SKM-1 treated with dmso at 0.1 percent for 144 hours (cell line): Measurements from ENCODE around the gene ACAT2.
"Not testable (repeated sequence)": the region's sequence is repeated elsewhere in the genome, so short reads cannot be mapped to it uniquely, and the experiment has no call there.

Source experiments
- DNase-seq: peaks from one replicate; lab custom pipeline; 2025; ENCODE audit not compliant: unreplicated experiment; lab: John Stamatoyannopoulos, UW

The ACAT2 gene

DNA sequence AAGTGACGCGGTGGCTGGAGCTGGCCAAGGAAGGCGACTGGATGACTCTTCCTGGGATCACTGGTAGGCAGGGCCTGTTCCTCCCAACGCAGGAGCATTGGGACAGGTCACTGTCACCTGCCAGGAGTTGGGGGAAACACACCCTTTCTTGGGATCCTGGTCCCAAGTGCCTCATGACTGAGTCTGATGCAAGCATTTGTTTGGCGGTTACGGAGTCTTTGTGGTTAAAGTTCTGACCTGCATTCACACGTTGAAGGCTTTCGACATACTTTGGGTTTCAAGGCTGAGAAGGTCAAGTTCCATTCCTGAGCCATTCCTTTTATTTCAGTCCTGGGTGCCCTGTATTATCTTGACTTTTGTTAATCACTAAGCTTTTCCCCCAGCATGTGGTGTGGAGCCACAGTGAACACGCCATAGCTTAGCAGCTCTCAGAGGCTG is 44.2 kb downstream of the ACAT2 start:
- DNase-seq, result peak; percentile 81

DNA sequence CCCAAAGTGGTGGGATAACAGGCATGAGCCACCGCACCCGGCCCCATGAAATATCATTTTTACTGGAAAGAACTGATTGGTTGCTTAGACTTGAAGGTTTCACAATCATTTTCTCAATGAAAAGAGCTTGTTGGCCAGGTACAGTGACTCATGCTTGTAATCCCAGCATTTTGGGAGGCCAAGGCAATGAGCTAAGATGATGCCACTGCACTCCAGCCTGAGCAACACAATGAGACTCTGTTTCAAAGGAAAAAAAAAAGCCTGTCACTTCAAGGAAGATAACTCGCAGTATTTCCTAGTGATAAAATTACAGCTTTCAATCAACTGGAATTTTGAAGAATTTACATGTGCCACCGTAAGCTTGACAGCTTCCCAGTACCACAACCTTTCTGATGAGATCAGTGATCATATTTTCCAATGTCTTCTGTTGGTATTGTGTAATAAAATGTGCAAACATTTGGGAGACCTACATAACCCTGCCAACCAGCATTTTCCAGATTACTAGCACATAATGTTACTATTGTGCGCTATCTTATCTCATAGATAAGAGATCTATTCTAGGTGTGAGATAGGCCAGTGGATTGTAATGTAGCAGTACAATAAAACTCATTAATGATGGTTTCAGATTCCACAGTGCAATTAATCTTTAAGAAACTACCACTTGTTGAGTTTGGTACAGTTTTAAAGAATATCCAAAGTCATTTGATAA is 45.5 kb downstream of the ACAT2 start:
- DNase-seq, result no peak

DNA sequence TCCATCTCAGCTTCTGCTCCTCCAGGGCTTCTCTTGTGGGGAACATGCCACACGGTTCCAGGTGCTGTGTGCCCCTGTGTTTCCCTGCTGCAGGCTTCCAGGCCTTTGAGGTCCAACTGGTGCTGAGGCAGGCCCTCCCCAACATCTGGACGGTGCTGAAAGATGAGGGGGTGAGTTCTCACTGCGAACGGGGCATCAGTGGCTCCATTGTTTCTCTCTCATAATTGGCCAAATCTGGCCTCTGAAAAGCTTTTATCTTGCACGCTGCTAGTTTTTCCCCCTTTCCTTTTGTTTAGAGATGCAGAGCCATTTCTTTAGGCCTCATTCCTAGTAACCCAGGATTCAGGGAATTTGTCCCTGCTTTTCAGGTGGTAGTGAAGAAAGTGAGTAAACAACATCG is 46.8 kb downstream of the ACAT2 start:
- DNase-seq, result no peak

DNA sequence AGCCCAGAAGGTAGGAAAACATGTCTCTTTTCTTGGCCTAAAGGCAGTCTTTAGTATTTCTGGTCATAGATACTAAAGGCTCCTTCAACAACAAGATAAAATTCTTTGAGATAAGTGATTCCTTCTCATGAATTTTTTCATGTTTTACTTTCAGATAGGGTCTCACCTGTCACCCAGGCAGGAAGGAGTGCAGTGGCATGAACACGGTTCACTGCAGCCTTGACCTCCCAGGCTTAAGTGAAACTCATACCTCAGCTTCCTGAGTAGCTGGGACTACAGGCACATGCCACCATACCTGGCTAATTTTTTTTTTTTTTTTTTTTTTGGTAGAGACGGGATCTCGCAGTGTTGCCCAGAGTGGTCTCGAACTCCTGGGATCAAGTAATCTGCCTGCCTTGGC is 47.3 kb downstream of the ACAT2 start:
- no peak for DNase-seq

DNA sequence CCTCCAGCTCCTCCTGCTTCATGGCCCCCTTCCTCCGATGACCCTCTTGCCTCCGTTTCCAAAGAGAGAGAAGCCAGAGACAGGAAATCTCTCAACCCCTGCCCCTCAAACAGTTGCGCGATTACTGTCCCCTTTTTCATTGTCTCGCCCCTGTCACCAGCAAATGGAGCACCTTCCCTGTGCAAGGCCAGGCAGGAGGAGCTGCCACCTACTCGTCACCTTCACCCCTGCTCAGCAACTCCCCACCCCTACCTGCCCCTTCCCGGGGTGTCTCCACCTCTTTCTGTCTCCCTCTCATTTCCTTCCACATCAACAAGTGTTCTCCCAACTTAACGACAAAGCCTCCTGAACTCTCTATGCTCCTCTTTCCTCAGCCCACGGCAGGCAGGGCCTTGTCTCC is 51.9 kb downstream of the ACAT2 start:
- no peak for DNase-seq

DNA sequence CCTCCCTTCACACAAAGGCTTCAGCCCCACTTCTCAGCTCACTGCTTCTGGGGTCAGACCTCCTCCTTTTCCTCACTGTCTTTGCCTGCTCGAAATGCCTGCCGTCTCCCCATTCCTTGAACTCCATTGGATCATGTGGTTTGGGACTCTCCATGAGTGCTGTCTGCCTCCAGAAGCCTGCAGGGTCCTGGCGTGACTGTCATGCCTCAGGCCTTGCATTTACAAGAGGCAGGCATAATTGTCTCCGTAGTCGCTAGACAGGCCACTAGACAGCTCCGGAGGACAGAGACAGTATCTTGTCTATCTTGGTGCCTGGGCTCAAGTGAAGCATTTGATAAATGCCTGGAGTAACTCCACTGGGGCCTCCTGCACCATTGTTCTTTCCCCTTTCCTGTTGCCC is 53.6 kb downstream of the ACAT2 start:
- DNase-seq, result no peak

DNA sequence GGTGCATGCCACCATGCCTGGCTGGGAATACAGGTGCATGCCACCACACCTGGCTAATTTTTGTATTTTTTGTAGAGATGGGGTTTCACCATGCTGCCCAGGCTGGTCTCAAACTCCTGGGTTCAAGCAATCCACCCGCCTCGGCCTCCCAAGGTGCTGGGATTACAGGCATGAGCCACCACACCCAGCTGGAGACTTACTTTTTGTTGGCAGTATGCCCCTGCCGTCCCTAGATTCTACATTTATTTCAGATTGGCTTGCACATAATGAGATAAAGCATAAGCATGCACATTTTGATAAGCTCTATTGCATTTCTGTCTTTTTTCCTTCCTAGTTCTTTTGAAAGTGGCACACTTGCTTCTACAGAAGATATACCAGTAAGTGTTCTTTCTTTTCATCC is 54.9 kb downstream of the ACAT2 start:
- DNase-seq, result not testable (repeated sequence)

DNA sequence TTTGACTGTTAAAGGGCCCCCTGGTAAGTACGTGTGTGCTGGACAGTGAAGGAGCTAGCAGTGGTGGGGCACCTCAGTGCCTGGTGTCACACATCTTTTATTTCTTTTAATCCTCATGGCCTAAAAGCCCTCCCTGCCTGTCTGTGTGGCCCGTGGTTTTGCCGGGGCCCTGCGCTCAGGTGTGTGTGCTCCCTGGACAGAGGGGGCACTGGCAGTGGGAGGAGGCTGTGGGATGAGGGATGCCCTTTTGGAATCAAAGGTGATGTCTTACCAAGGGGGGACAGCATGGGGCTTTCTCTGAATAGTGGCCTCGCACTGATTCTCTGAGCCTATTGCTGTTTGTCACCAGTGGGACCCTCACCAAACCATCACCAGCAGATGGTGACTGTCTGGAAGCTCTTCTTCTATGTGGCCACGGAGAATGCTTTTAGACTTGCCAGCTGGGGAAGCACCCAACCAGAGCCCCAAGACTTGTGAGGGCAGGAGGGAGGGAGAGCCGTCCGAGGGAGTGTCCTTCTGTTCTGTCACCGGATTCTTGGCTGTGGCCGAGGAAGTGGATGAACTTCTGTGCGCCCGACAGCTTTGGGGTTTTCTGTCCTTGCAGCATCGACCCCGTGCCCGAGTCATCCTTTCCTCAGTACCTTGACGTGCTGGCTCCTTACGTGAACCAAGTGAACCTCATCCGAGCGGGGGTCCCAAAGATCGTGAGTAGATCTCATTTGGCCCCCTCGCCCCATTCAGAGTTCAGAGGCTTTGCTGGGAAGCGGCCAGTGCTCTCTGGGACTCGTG is 56.3 kb downstream of the ACAT2 start:
- DNase-seq, result no peak

DNA sequence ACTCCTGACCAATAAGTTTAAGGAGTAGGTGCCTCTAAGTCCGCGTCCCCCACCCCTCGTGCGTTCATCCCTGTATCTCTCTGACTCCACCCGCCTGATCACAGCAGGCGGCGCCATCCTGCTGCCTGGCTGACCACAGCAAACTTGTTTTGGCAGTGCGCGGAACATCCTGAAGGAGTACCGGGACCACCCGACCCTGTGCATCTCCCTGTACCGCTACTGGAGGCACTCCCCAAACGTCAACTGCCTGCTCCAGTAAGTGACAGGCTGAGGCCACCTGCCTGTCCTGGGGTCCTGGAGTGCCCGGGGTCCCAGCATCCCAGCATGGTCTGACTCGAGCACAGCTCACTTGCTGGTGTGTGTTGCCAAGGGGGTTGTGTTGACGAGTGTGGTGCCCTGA is 57.3 kb downstream of the ACAT2 start:
- DNase-seq, result no peak

DNA sequence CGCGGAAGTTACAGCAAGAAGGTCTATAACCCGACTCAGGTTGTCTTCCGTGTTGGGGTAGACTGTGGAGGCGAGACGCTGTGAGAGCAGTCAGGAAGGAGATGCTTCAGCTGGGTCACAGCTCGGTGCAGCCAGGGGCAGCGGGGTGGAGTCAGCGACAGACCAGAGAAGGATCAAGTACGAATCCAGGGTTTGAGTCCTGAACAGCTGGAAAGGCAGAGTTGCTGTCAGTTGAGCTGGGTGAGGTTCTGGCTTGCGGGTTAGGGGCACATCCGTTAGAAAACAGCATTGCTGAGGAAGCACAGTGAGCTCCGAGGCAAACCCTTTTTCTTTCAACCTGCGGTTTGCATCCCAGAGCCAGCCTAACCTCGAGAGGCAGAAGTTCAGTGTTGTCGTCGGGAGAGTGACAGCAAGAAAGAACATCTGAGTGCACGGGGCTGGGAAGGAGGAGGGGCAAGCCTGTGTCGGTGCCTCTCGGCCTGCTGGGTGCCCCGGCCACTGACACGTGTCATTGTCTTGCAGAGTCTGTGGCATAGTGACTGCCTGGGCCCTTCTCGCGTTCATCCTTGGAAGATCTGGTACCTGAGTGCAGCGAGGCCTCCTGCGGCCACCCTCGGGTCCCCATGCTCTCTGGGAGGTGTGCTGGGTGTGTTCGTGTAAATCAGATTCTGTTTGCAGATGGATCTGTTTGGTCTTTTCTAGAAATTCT is 58.2 kb downstream of the ACAT2 start:
- DNase-seq, result peak; percentile 81

DNA sequence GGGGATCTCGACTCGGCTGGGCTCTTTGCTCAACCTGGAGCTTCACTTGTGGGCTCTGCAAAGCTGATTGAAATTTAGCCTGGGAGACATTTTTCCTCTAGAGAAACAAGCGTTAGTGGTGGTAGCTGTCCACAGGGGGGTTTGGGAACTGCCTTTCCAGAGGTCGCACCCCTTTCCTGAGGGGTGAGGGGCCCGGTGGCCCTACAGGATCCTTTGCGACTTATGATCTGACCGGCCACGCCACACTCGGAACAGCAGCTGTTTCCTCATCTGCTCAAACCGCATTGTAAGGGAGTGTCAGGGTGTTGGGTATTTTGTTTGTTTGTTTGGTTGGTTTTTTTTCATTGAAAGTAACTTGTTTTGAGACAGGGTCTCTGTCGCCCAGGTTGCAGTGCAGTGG is 59.3 kb downstream of the ACAT2 start:
- no peak for DNase-seq

DNA sequence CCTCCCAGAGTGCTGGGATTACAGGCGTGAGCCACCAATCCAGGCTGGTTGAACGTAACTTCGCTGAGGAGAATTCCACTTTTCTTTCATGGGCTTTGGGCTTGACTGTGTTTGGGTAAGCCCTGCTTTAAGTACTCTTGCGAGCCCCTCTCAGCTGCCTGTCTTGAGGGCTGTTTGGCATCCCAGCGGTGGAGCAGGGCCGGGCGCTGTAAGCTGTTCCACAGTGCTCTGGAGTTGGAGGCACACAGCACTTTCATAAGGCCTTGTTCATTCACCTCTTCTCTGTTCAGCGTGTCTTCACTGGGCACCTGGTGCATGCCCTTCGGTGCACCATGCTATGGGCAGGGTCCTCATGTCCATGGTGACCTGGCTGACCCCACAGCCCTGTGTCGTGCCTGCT is 59.9 kb downstream of the ACAT2 start:
- DNase-seq, result no peak

DNA sequence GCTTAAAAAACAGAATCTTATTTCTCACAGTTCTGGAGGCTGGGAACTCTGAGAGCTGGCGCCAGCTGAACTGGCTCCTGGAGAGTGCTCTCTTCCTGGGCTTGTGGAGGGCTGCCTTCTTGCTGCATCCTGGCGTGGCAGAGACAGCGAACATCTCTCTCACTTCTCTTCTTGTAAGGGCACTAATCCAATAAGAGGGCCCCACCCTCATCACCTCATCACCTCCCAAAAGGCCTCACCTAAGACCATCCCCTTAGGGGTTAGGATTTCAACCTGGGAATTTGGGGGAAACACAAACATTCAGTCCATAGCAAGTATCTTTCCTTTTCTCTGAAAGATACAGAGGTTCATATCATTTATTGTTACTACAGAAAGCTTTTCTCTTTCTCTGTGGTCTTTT is 62.1 kb downstream of the ACAT2 start:
- no peak for DNase-seq

DNA sequence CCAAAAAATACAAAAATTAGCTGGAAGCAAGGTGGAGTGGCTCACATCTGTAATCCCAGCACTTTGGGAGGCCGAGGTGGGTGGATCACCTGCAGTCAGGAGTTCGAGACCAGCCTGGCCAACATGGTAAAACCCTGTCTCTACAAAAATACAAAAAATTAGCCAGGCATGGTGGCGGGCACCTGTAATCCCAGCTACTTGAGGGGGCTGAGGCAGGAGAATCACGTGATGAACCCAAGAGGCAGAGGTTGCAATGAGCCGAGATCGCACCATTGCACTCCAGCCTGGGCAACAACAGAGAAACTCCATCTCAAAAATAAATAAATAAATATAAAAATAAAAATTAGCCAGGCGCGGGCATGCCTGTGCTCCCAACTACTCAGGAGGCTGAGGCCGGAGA is 62.8 kb downstream of the ACAT2 start:
- DNase-seq, result not testable (repeated sequence)

DNA sequence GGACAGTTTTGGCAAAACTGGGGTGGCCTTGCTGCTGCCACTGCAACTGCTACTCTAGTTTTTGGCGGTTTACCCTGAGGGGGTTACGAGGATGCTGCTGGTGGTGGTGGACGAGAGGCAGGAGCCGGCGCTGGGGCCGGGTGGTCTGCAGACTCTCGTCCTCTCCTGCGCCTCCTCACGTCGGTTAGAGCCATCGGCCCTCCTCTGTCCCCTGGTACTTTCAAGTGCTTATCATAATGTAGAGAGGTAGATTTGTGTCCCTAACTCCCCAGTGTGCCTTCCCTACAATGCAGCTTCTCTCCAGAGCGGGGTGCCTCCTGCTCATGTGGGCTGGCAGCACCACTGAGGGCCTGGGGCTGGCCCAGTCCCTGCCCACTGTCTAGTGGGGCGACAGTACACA is 64.2 kb downstream of the ACAT2 start:
- DNase-seq, result no peak

DNA sequence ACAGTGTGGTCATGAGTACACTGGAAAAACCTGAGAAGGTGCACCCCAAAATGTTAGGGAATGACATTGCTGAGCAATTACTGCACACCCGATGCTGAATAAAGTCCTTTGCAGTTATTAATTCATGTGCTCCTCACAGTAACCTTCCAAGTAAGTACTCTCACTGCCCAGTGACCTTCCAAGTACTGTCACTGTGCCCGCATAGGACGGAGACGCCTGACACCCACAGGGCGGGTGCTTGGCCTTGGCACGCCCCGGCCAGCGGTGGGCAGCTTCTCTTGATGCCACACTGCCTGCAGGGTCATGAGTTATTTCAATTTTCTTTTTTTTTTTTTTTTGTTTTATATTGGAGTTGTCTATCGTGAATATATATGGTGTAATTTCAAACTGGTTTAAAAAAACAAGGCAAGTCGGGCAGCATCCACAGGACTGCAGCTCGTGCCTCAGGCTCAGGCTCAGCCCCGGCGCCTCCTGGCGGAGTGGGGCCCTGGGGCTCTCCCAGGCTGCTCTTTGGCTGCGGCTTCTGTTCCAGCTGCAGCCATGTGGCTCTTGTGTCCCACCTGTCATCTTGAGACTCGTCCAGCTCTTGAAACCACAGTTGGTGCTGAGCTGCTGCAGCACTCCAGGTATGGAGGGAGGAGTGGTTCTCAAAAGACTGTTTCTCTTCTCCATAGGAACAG is 65.3 kb downstream of the ACAT2 start:
- DNase-seq, result no peak

DNA sequence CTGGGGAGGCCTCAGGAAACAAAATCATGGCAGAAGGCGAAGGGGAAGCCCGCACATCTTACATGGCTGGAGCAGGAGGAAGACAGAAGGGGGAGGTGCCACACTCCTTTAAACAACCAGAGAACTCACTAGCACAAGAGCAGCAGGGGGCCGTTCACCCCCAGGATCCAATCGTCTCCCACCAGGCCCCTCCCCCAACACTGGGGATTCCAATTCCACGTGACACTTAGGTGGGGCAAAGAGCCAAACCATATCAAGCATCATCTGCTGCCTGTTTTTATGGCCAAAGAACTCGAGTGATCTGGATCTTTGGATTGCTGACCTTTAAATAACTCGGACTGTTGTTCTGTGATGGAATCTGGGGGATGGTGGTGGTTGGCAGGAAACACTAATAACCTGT is 66.2 kb downstream of the ACAT2 start:
- DNase-seq, result no peak
